ENCODE measurements around the gene ZNF407. TPM values are rescaled to one million over a fixed set of nuclear protein-coding genes. Genes with fewer than 3 reads are reported as not detected.

ZNF407 gene
- total RNA-seq, 2 experiments from 2014 or later, result 16.6 to 17.0 TPM

- ChIA-PET CTCF (interaction anchor here (0.9 to 2.0 kb wide), 4 partner anchors 11 to 34 kb away, joined by 3 to 9 read pairs (median 6); no protein-coding TSS in a partner anchor), POLR2A (interaction anchor here (3.5 kb wide), 1 partner anchor 34 kb away, joined by 23 read pairs; the partner anchor contains the start of gene ZNF407)
- no peak overlapping the region for H3K4me3 Mint-ChIP-seq
- no peaks in the 10 kb centered on the region for H3K9me3 Mint-ChIP-seq (ENCODE audit: insufficient read depth)
- peak overlapping the region; percentile 90 for H3K27ac Mint-ChIP-seq
- peaks cover 29% of the 10 kb centered on the region for H3K36me3 Mint-ChIP-seq (ENCODE audit: low read depth)
- DNase-seq (no peak), ATAC-seq (peak; percentile 45)
- H3K4me1 Mint-ChIP-seq (ENCODE audit: low read depth), result peaks cover 28% of the 10 kb centered on the region
- H3K27me3 Mint-ChIP-seq (ENCODE audit: low read depth), result no peaks in the 10 kb centered on the region
Observed at GRCh38 chr18:74632351-74632679, 34.6 kb downstream of the ZNF407 start.

GRCh38 chr18:74632856-74633255 is 35.2 kb downstream of the ZNF407 start:
- POLR2A ChIA-PET, result interaction anchor here (3.5 kb wide), 1 partner anchor 35 kb away, joined by 23 read pairs; the partner anchor contains the start of gene ZNF407
- peaks cover 29% of the 10 kb centered on the region for H3K36me3 Mint-ChIP-seq (ENCODE audit: low read depth)
- CTCF ChIA-PET, result interaction anchor here (2.0 kb wide), 1 partner anchor 20 kb away, joined by 9 read pairs; no protein-coding TSS in a partner anchor

GRCh38 chr18:74633652-74634352 is 36.1 kb downstream of the ZNF407 start:
- H3K9me3 Mint-ChIP-seq (ENCODE audit: insufficient read depth), result no peaks in the 10 kb centered on the region
- H3K4me3 Mint-ChIP-seq, result no peak overlapping the region
- no peak overlapping the region for H3K27ac Mint-ChIP-seq
- peaks cover 32% of the 10 kb centered on the region for H3K36me3 Mint-ChIP-seq (ENCODE audit: low read depth)
- peaks cover 28% of the 10 kb centered on the region for H3K4me1 Mint-ChIP-seq (ENCODE audit: low read depth)
- POLR2A ChIA-PET, result interaction anchor here (3.5 kb wide), 1 partner anchor 36 kb away, joined by 23 read pairs; the partner anchor contains the start of gene ZNF407
- no peaks in the 10 kb centered on the region for H3K27me3 Mint-ChIP-seq (ENCODE audit: low read depth)
- DNase-seq (no peak), ATAC-seq (no peak)
- CTCF ChIA-PET, result interaction anchor here (1.1 to 1.4 kb wide), 2 partner anchors 10 to 11 kb away, joined by 3 read pairs; no protein-coding TSS in a partner anchor

More at GRCh38 chr18:74632856-74633255, 35.2 kb downstream of the ZNF407 start:
- ATAC-seq (no peak), DNase-seq (no peak)
- Mint-ChIP-seq H3K4me3 (no peak overlapping the region), H3K27me3 (ENCODE audit: low read depth) (no peaks in the 10 kb centered on the region), H3K27ac (peak overlapping the region; percentile 90), H3K4me1 (ENCODE audit: low read depth) (peaks cover 28% of the 10 kb centered on the region), H3K9me3 (ENCODE audit: insufficient read depth) (no peaks in the 10 kb centered on the region)

- CTCF ChIA-PET, result no interaction called here
- Mint-ChIP-seq H3K4me3 (no peak overlapping the region), H3K9me3 (ENCODE audit: insufficient read depth) (no peaks in the 10 kb centered on the region), H3K4me1 (ENCODE audit: low read depth) (peaks cover 26% of the 10 kb centered on the region), H3K36me3 (ENCODE audit: low read depth) (peaks cover 32% of the 10 kb centered on the region), H3K27me3 (ENCODE audit: low read depth) (no peaks in the 10 kb centered on the region), H3K27ac (no peak overlapping the region)
- ATAC-seq (no peak), DNase-seq (no peak)
- POLR2A ChIA-PET, result no interaction called here
Observed at GRCh38 chr18:74635224-74635975, 37.7 kb downstream of the ZNF407 start.

GRCh38 chr18:74637070-74637469 is 39.4 kb downstream of the ZNF407 start:
- no peak for DNase-seq
- Mint-ChIP-seq H3K27ac (no peak overlapping the region), H3K9me3 (ENCODE audit: insufficient read depth) (no peaks in the 10 kb centered on the region), H3K27me3 (ENCODE audit: low read depth) (no peaks in the 10 kb centered on the region), H3K4me1 (ENCODE audit: low read depth) (peaks cover 9% of the 10 kb centered on the region), H3K36me3 (ENCODE audit: low read depth) (peaks cover 31% of the 10 kb centered on the region), H3K4me3 (no peak overlapping the region)
- no peak for ATAC-seq
- POLR2A ChIA-PET, result no interaction called here
- CTCF ChIA-PET, result interaction anchor here (0.7 to 1.1 kb wide), 2 partner anchors 10 to 704 kb away, joined by 3 to 4 read pairs; no protein-coding TSS in a partner anchor

GRCh38 chr18:74638210-74638609 is 40.5 kb downstream of the ZNF407 start:
- H3K27me3 Mint-ChIP-seq (ENCODE audit: low read depth), result no peaks in the 10 kb centered on the region
- DNase-seq (no peak), ATAC-seq (no peak)
- H3K9me3 Mint-ChIP-seq (ENCODE audit: insufficient read depth), result no peaks in the 10 kb centered on the region
- H3K36me3 Mint-ChIP-seq (ENCODE audit: low read depth), result peaks cover 19% of the 10 kb centered on the region
- H3K27ac Mint-ChIP-seq, result no peak overlapping the region
- H3K4me1 Mint-ChIP-seq (ENCODE audit: low read depth), result no peaks in the 10 kb centered on the region
- CTCF ChIA-PET, result no interaction called here
- no peak overlapping the region for H3K4me3 Mint-ChIP-seq
- POLR2A ChIA-PET, result no interaction called here

- no peak for ATAC-seq
- peaks cover 9% of the 10 kb centered on the region for H3K4me1 Mint-ChIP-seq (ENCODE audit: low read depth)
- no peak overlapping the region for H3K27ac Mint-ChIP-seq
- H3K9me3 Mint-ChIP-seq (ENCODE audit: insufficient read depth), result no peaks in the 10 kb centered on the region
- H3K36me3 Mint-ChIP-seq (ENCODE audit: low read depth), result peaks cover 5% of the 10 kb centered on the region
- no peak for DNase-seq
- CTCF ChIA-PET, result interaction anchor here (2.8 kb wide), 1 partner anchor 8 kb away, joined by 8 read pairs; no protein-coding TSS in a partner anchor
- POLR2A ChIA-PET, result no interaction called here
- no peak overlapping the region for H3K4me3 Mint-ChIP-seq
- no peaks in the 10 kb centered on the region for H3K27me3 Mint-ChIP-seq (ENCODE audit: low read depth)
Observed at GRCh38 chr18:74644713-74645112, 47.0 kb downstream of the ZNF407 start.

GRCh38 chr18:74645679-74646078 is 48.0 kb downstream of the ZNF407 start:
- Mint-ChIP-seq H3K9me3 (ENCODE audit: insufficient read depth) (no peaks in the 10 kb centered on the region), H3K27me3 (ENCODE audit: low read depth) (no peaks in the 10 kb centered on the region), H3K36me3 (ENCODE audit: low read depth) (peaks cover 5% of the 10 kb centered on the region), H3K27ac (no peak overlapping the region), H3K4me3 (no peak overlapping the region), H3K4me1 (ENCODE audit: low read depth) (peaks cover 9% of the 10 kb centered on the region)
- ATAC-seq (no peak), DNase-seq (no peak)
- CTCF ChIA-PET, result interaction anchor here (0.6 to 1.2 kb wide), 2 partner anchors 14 to 292 kb away, joined by 4 read pairs; no protein-coding TSS in a partner anchor
- POLR2A ChIA-PET, result interaction anchor here (1.1 kb wide), 1 partner anchor 48 kb away, joined by 4 read pairs; the partner anchor contains the start of gene ZNF407

GRCh38 chr18:74651327-74652128 is 53.9 kb downstream of the ZNF407 start:
- Mint-ChIP-seq H3K27ac (no peak overlapping the region), H3K36me3 (ENCODE audit: low read depth) (no peaks in the 10 kb centered on the region), H3K4me1 (ENCODE audit: low read depth) (no peaks in the 10 kb centered on the region), H3K27me3 (ENCODE audit: low read depth) (no peaks in the 10 kb centered on the region), H3K4me3 (no peak overlapping the region), H3K9me3 (ENCODE audit: insufficient read depth) (no peaks in the 10 kb centered on the region)
- DNase-seq, result no peak
- ChIA-PET CTCF (interaction anchor here (0.7 to 2.6 kb wide), 4 partner anchors 8 to 30 kb away, joined by 3 to 9 read pairs (median 6); no protein-coding TSS in a partner anchor), POLR2A (no interaction called here)
- ATAC-seq, result no peak

GRCh38 chr18:74652392-74652988 is 54.8 kb downstream of the ZNF407 start:
- Mint-ChIP-seq H3K4me3 (no peak overlapping the region), H3K9me3 (ENCODE audit: insufficient read depth) (no peaks in the 10 kb centered on the region), H3K27me3 (ENCODE audit: low read depth) (no peaks in the 10 kb centered on the region), H3K4me1 (ENCODE audit: low read depth) (no peaks in the 10 kb centered on the region), H3K27ac (no peak overlapping the region), H3K36me3 (ENCODE audit: low read depth) (no peaks in the 10 kb centered on the region)
- no peak for ATAC-seq
- POLR2A ChIA-PET, result no interaction called here
- no peak for DNase-seq
- CTCF ChIA-PET, result interaction anchor here (0.6 to 2.6 kb wide), 8 partner anchors 9 to 558 kb away, joined by 3 to 9 read pairs (median 3); partner anchors contain the start of gene TSHZ1

GRCh38 chr18:74654638-74655037 is 57.0 kb downstream of the ZNF407 start:
- ChIA-PET CTCF (no interaction called here), POLR2A (no interaction called here)
- Mint-ChIP-seq H3K27me3 (ENCODE audit: low read depth) (no peaks in the 10 kb centered on the region), H3K9me3 (ENCODE audit: insufficient read depth) (no peaks in the 10 kb centered on the region), H3K27ac (no peak overlapping the region), H3K36me3 (ENCODE audit: low read depth) (no peaks in the 10 kb centered on the region), H3K4me3 (no peak overlapping the region), H3K4me1 (ENCODE audit: low read depth) (no peaks in the 10 kb centered on the region)
- no peak for DNase-seq
- ATAC-seq, result no peak
